Choroid plexus epithelial cell (primary cell): ENCODE data around the gene CTNNB1.

Experiments used
- DNase-seq: peaks from one replicate; pipeline ENCODE4 v3.0.0-alpha.2; 2010; ENCODE audit warnings: low read depth
- H3K4me3 ChIP-seq: 2 replicates; pipeline ENCODE4 v1.5.1; 2011; ENCODE audit warnings: low read depth, mild to moderate bottlenecking, control low read depth, low read length, moderate library complexity
- TF ChIP-seq, protein P1 (sequence below): conservative IDR thresholded peaks from 2 replicates; pipeline ENCODE4 v1.5.1; 2011; ENCODE audit warnings: low read depth, mild to moderate bottlenecking, control low read depth, inconsistent platforms, low read length, moderate library complexity

Gene CTNNB1

DNA sequence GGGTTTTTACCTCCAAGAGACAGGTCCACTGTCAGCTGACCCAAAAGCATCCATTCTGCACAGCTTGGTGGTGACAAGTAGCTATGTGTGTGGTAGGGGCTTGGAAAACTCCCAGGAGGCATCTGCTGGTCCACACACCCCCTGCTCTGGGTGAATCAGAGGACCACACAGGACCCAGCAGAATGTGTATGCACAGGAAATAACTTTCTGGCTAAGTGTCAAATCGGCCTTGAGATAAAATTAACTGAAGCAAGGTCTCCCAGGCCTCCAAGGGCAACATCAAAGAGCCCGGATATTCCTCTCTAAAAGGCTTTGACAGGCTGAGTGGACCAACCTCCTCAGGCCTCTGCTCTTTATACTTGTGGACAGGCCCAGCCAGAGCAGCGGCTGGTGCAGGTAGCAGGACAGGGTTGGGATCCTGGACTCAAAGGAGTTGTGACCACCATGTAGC lies 66.5 kb downstream of the CTNNB1 start:
- DNase-seq = peak; percentile 86

DNA sequence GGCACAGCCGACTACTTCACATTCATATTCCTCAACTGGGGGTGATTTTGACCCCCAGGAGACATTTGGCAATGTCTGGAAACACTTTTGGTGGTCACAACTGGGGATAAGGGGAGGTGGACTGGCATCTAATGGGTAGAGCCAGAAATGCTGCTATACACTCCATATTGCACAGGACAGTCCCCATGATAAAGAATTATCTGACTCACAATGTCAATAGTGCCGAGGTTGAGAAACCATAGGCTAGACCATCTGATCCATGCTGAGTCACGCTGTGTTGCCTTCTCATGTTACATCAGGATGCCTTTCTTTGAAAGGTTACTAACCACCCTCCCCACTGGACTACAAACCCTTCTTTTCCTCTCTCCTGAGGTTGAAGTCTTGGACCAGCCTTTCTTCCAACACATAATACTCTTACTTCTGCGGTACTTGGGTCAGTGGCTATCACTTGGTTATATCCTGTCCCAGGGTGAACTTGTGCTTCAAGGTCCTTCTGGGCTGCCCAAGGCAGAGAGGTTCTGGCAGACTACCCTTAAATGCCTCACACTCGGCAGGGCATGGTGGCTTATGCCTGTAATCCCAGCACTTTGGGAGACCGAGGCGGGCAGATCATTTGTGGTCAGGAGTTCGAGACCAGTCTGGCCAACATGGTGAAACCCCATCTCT lies 68.8 kb downstream of the CTNNB1 start:
- TF ChIP-seq, protein P1, sequence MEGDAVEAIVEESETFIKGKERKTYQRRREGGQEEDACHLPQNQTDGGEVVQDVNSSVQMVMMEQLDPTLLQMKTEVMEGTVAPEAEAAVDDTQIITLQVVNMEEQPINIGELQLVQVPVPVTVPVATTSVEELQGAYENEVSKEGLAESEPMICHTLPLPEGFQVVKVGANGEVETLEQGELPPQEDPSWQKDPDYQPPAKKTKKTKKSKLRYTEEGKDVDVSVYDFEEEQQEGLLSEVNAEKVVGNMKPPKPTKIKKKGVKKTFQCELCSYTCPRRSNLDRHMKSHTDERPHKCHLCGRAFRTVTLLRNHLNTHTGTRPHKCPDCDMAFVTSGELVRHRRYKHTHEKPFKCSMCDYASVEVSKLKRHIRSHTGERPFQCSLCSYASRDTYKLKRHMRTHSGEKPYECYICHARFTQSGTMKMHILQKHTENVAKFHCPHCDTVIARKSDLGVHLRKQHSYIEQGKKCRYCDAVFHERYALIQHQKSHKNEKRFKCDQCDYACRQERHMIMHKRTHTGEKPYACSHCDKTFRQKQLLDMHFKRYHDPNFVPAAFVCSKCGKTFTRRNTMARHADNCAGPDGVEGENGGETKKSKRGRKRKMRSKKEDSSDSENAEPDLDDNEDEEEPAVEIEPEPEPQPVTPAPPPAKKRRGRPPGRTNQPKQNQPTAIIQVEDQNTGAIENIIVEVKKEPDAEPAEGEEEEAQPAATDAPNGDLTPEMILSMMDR = no peak
- DNase-seq = peak; percentile 98

More for the DNA sequence above, 66.5 kb downstream of the CTNNB1 start:
- H3K4me3 ChIP-seq = no peak overlapping the region
- TF ChIP-seq, protein P1 = no peak

DNA sequence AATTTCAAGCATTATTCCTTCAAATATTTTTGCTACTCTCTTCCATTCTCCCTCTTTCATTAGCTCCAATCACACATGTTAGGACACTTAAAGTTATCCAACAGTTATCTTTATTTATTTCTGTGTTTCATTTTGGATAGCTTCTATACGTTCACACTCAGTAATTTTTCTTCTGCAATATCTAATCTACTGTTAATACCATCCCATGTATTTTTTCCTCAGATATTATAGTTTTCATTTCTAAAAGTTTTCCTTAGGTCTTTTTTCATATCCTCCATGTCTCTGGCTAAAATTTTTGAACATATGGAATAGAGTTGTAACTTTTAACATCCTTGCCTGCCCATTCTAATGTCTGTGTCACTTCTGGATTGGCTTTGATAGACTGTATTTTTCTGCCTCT lies 73.4 kb downstream of the CTNNB1 start:
- no peak for DNase-seq

More for the DNA sequence above, 68.8 kb downstream of the CTNNB1 start:
- H3K4me3 ChIP-seq = no peak overlapping the region

DNA sequence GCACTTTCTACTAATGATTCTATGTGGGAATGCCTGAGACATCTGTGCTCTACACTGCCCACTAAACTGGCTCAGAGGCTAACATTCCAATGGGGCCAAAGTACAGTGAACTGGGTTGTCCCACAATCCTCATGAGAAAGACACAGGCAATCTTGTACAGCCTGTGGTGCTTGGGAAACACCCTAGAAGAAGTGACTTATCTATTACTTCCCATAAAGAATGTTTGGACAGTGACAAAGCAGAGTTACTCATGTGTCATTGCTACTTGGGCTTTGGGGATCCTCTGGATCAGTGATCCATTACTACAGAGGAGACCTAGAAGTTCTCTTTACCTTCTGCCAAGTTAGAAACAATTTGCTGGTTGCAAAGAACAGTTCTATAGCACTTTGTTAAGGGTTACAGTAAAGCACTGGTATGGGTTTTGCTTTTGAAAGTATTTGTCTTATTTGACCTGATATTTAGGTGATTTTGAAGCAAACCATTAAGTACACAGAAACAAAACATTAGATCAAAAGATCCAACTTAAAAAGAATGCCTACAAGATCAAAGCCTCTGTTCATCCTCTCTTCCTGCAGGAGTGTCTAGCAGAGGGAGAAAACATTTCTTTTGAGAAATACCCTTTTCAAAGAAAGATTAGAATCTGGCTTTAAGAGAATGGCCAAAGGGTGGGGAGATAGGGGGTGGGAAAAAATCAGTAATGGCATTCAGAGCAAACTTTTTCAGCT lies 75.8 kb downstream of the CTNNB1 start:
- TF ChIP-seq, protein P1 = no peak
- DNase-seq = peak; percentile 86
- H3K4me3 ChIP-seq = no peak overlapping the region

More for the DNA sequence above, 73.4 kb downstream of the CTNNB1 start:
- TF ChIP-seq, protein P1 = no peak
- H3K4me3 ChIP-seq = no peak overlapping the region

DNA sequence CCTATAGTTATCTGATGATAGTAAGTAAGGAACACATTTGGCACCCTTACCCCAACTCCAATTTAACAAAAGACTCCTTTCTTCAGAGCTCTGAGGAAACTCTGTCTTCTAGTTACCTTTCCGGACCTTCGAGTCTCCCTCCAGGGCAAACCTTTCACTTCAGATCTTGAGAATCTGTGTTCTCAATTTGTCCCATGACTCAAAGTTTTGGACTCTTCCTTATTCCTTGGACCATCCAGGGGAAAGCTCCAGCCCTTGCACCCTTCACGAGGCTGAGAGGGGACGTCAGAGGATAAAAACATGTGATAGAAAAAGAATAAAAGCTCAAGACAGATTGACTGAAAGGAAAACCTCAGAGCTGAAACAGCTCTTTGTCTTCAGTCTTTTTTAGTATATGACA lies 76.9 kb downstream of the CTNNB1 start:
- no peak for DNase-seq
- TF ChIP-seq, protein P1 = no peak
- H3K4me3 ChIP-seq = no peak overlapping the region

DNA sequence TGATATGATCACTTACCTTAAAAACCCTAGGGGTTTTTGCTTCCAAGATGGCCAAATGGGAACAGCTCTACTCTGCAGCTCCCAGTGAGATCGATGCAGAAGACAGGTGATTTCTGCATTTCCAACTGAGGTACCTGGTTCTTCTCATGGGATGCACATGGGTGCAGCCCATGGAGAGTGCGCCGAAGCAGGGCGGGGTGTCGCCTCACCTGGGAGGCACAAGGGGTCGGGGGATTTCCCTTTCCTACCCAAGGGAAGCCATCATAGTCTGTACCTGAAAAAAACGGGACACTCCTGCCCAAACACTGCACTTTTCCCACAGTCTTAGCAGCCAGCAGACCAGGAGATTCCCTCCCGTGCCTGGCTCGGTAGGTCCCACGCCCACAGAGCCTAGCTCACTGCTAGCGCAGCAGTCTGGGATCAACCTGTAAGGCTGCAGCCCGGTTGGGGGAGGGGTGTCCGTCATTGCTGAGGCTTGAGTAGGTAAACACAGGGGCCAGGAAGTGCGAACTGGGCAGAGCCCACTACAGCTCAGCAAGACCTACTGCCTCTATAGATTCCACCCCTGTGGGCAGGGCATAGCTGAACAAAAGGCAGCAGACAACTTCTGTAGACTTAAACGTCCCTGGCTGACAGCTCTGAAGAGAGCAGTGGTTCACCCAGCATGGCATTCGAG lies 78.6 kb downstream of the CTNNB1 start:
- no peak overlapping the region for H3K4me3 ChIP-seq
- DNase-seq = no peak
- TF ChIP-seq, protein P1 = no peak
